Neural cell (in vitro differentiated cells): Measurements from ENCODE around the gene ZMIZ2. TPM values are rescaled to one million over a fixed set of nuclear protein-coding genes. Genes with fewer than 3 reads are reported as not detected.

Source experiments
- H2AFZ ChIP-seq: fragments of 200-600, 300-800 bp; sonication (generic), shearing (Covaris generic); 2 replicates; pipeline ENCODE4 v1.6.0; 2014; ENCODE audit warnings: low read depth, mild to moderate bottlenecking, antibody characterized with exemption, low read length, moderate library complexity
- H3F3A ChIP-seq: fragments of 200-600 bp; shearing (Covaris generic); 2 replicates; pipeline ENCODE4 v1.6.1; 2016; ENCODE audit warnings: mild to moderate bottlenecking, moderate library complexity, mixed read lengths, antibody characterized with exemption, low read length; ENCODE audit not compliant: insufficient read depth, poor library complexity, severe bottlenecking
- H3K27ac ChIP-seq: fragments of 200-600, 300-800 bp; sonication (generic), shearing (Covaris generic); 2 replicates; pipeline ENCODE4 v1.5.1; 2014; ENCODE audit warnings: mild to moderate bottlenecking, low read length, moderate library complexity
- H3K27me3 ChIP-seq: fragments of 300-800, 200-600 bp; sonication (generic), shearing (Covaris generic); 2 replicates; pipeline ENCODE4 v1.6.0; 2014; ENCODE audit warnings: mild to moderate bottlenecking, low read depth, low read length, moderate library complexity; ENCODE audit not compliant: insufficient read depth
- H3K36me3 ChIP-seq: fragments of 300-800, 200-600 bp; sonication (generic), shearing (Covaris generic); 2 replicates; pipeline ENCODE4 v1.5.1; 2014; ENCODE audit warnings: mild to moderate bottlenecking, antibody characterized with exemption, low read length, moderate library complexity; ENCODE audit not compliant: insufficient read depth
- H3K4me2 ChIP-seq: fragments of 300-800, 200-600 bp; sonication (generic), shearing (Covaris generic); 2 replicates; pipeline ENCODE4 v1.6.0; 2014; ENCODE audit warnings: mild to moderate bottlenecking, low read length
- H3K4me3 ChIP-seq: fragments of 300-800, 200-600 bp; sonication (generic), shearing (Covaris generic); 2 replicates; pipeline ENCODE4 v1.5.1; 2014; ENCODE audit warnings: mild to moderate bottlenecking, low read length, moderate library complexity
- H3K79me2 ChIP-seq: fragments of 200-600 bp; shearing (Covaris generic); replicated peaks from 2 replicates; pipeline ENCODE4 v1.6.0; 2014; ENCODE audit warnings: mild to moderate bottlenecking, low read length, moderate library complexity; ENCODE audit not compliant: insufficient read depth
- H3K9ac ChIP-seq: fragments of 300-800, 200-600 bp; sonication (generic), shearing (Covaris generic); 2 replicates; pipeline ENCODE4 v1.6.1; 2016; ENCODE audit warnings: mild to moderate bottlenecking, low read length, mixed read lengths
- H3K9me2 ChIP-seq: fragments of 200-600 bp; shearing (Covaris generic); 2 replicates; pipeline ENCODE4 v1.6.1; 2016; ENCODE audit warnings: mild to moderate bottlenecking, low read length, mixed read lengths; ENCODE audit not compliant: insufficient read depth
- H3K9me3 ChIP-seq: fragments of 200-600, 300-800 bp; sonication (generic), shearing (Covaris generic); 2 replicates; pipeline ENCODE4 v1.6.1; 2016; ENCODE audit warnings: mild to moderate bottlenecking, mixed run types, low read length, moderate library complexity, mixed read lengths
- H4K20me1 ChIP-seq: fragments of 200-600 bp; shearing (Covaris generic); 2 replicates; pipeline ENCODE4 v1.6.1; 2016; ENCODE audit warnings: mild to moderate bottlenecking, mixed run types; ENCODE audit not compliant: insufficient read depth
- CTCF ChIP-seq: fragments of 450-650 bp; IDR thresholded peaks from 2 replicates; pipeline ENCODE4 v1.5.1; 2014; ENCODE audit warnings: antibody characterized with exemption, mild to moderate bottlenecking, moderate library complexity; ENCODE audit not compliant: poor library complexity, severe bottlenecking
- EP300 ChIP-seq: fragments of 450-650 bp; conservative IDR thresholded peaks from 2 replicates; pipeline ENCODE4 v1.6.1; 2014; ENCODE audit warnings: antibody characterized with exemption, mild to moderate bottlenecking, moderate library complexity; ENCODE audit not compliant: poor library complexity, severe bottlenecking
- EZH2 ChIP-seq: fragments of 200-600, 300-800 bp; shearing (Covaris generic), sonication (generic); IDR thresholded peaks from 2 replicates; pipeline ENCODE4 v1.6.1; 2014; ENCODE audit warnings: antibody characterized with exemption, low read length, borderline replicate concordance, mild to moderate bottlenecking; ENCODE audit not compliant: insufficient read depth, poor library complexity, severe bottlenecking
- MXI1 ChIP-seq: fragments of 450-650 bp; conservative IDR thresholded peaks from 2 replicates; pipeline ENCODE4 v1.6.1; 2014; ENCODE audit warnings: antibody characterized with exemption, mild to moderate bottlenecking; ENCODE audit not compliant: poor library complexity, severe bottlenecking
- POLR2AphosphoS5 ChIP-seq: IDR thresholded peaks from 2 replicates; pipeline ENCODE4 v1.6.1; 2012
- RAD21 ChIP-seq: fragments of 450-650 bp; conservative IDR thresholded peaks from 2 replicates; pipeline ENCODE4 v1.6.1; 2014; ENCODE audit warnings: antibody characterized with exemption, mild to moderate bottlenecking, moderate library complexity
- REST ChIP-seq: IDR thresholded peaks from 2 replicates; pipeline ENCODE4 v1.6.1; 2012; ENCODE audit warnings: borderline replicate concordance
- SMC3 ChIP-seq: fragments of 450-650 bp; conservative IDR thresholded peaks from 2 replicates; pipeline ENCODE4 v1.6.1; 2014; ENCODE audit warnings: antibody characterized with exemption, mild to moderate bottlenecking, moderate library complexity; ENCODE audit not compliant: poor library complexity
- TAF1 ChIP-seq: IDR thresholded peaks from 2 replicates; pipeline ENCODE4 v1.6.1; 2012; ENCODE audit warnings: low read depth
- polyA plus RNA-seq: library from polyadenylated mRNA; depleted of rRNA; stranded (reverse); fragments of >200 nt; gene quantifications from 2 replicates; pipeline ENCODE4 v1.2.3, GENCODE V29; 2014

Gene ZMIZ2
- polyA plus RNA-seq, 1 donor from 2014 or later = 18.3 TPM

- Histone ChIP-seq H3K79me2 (no peaks in the 10 kb centered on the region), H3K27me3 (no peaks in the 10 kb centered on the region), H3K9me3 (no peaks in the 10 kb centered on the region), H3K4me3 (no peak overlapping the region), H3K9ac (no peak overlapping the region), H3K9me2 (no peaks in the 10 kb centered on the region), H3K27ac (no peak overlapping the region), H3F3A (no peaks in the 10 kb centered on the region), H2AFZ (no peak overlapping the region), H4K20me1 (no peaks in the 10 kb centered on the region), H3K36me3 (no peaks in the 10 kb centered on the region), H3K4me2 (no peak overlapping the region)
- TF ChIP-seq MXI1 (no peak), EP300 (no peak), POLR2AphosphoS5 (no peak), CTCF (no peak), RAD21 (no peak), EZH2 (no peak), TAF1 (no peak), SMC3 (no peak)
Observed at GRCh38 chr7:44789990-44790389, 41.3 kb downstream of the ZMIZ2 start.

- no peaks in the 10 kb centered on the region for H3F3A ChIP-seq
- no peak overlapping the region for H3K27ac ChIP-seq
- no peak overlapping the region for H3K4me3 ChIP-seq
Observed at GRCh38 chr7:44791278-44792219, 42.9 kb downstream of the ZMIZ2 start.

More at GRCh38 chr7:44791278-44792219, 42.9 kb downstream of the ZMIZ2 start:
- no peaks in the 10 kb centered on the region for H3K27me3 ChIP-seq
- no peaks in the 10 kb centered on the region for H3K9me2 ChIP-seq
- H3K79me2 ChIP-seq = no peaks in the 10 kb centered on the region
- no peaks in the 10 kb centered on the region for H3K9me3 ChIP-seq
- no peak overlapping the region for H3K4me2 ChIP-seq
- TF ChIP-seq POLR2AphosphoS5 = no peak
- no peak for TF ChIP-seq CTCF
- TF ChIP-seq TAF1 = no peak
- no peak for TF ChIP-seq MXI1
- no peak for TF ChIP-seq EZH2
- TF ChIP-seq EP300 = no peak
- no peak for TF ChIP-seq RAD21
- TF ChIP-seq SMC3 = no peak
- no peak for TF ChIP-seq REST
- no peaks in the 10 kb centered on the region for H4K20me1 ChIP-seq
- H2AFZ ChIP-seq = no peak overlapping the region
- H3K9ac ChIP-seq = no peak overlapping the region
- no peaks in the 10 kb centered on the region for H3K36me3 ChIP-seq
